Measurements from ENCODE around the gene NAT9.

NAT9 gene

GRCh38 chr17:74805591-74805991, 29.4 kb upstream of the NAT9 start:
- DNase-seq (ENCODE audit: low read depth in 2 of 2), result no peak

- DNase-seq (ENCODE audit: low read depth in 2 of 2), result no peak
Measured at GRCh38 chr17:74804683-74805082, 28.5 kb upstream of the NAT9 start.

- DNase-seq (ENCODE audit: low read depth in 2 of 2), result no peak
Measured at GRCh38 chr17:74803971-74804370, 27.8 kb upstream of the NAT9 start.

GRCh38 chr17:74803388-74803930, 27.3 kb upstream of the NAT9 start:
- DNase-seq (ENCODE audit: low read depth in 2 of 2), result no peak

GRCh38 chr17:74801896-74802295, 25.8 kb upstream of the NAT9 start:
- DNase-seq (ENCODE audit: low read depth in 2 of 2), result no peak

GRCh38 chr17:74800531-74800930, 24.4 kb upstream of the NAT9 start:
- DNase-seq (ENCODE audit: low read depth in 2 of 2), result no peak

- DNase-seq (ENCODE audit: low read depth in 2 of 2), result no peak
Measured at GRCh38 chr17:74799097-74799496, 23.0 kb upstream of the NAT9 start.

GRCh38 chr17:74798239-74798707, 22.1 kb upstream of the NAT9 start:
- DNase-seq (ENCODE audit: low read depth in 2 of 2), result no peak

- no peak for DNase-seq (ENCODE audit: low read depth in 2 of 2)
Measured at GRCh38 chr17:74797824-74798223, 21.7 kb upstream of the NAT9 start.

GRCh38 chr17:74796866-74797265, 20.7 kb upstream of the NAT9 start:
- no peak for DNase-seq (ENCODE audit: low read depth in 2 of 2)

GRCh38 chr17:74796211-74796610, 20.1 kb upstream of the NAT9 start:
- no peak for DNase-seq (ENCODE audit: low read depth in 2 of 2)

- no peak for DNase-seq (ENCODE audit: low read depth in 2 of 2)
Measured at GRCh38 chr17:74795327-74796020, 19.3 kb upstream of the NAT9 start.

- DNase-seq (ENCODE audit: low read depth in 2 of 2), result no peak
Measured at GRCh38 chr17:74792586-74793105, 16.5 kb upstream of the NAT9 start.

- DNase-seq (ENCODE audit: low read depth in 2 of 2), result no peak
Measured at GRCh38 chr17:74790161-74791058, 14.3 kb upstream of the NAT9 start.

GRCh38 chr17:74786431-74787055, 10.4 kb upstream of the NAT9 start:
- DNase-seq (ENCODE audit: low read depth in 2 of 2), result no peak

- DNase-seq (ENCODE audit: low read depth in 2 of 2), result no peak
Measured at GRCh38 chr17:74785981-74786360, 9.8 kb upstream of the NAT9 start.

- peak in 1 of 2 donors; percentile 15 for DNase-seq (ENCODE audit: low read depth in 2 of 2)
Measured at GRCh38 chr17:74785096-74785980, 9.2 kb upstream of the NAT9 start.

- DNase-seq (ENCODE audit: low read depth in 2 of 2), result no peak
Measured at GRCh38 chr17:74784125-74784810, 8.1 kb upstream of the NAT9 start.

GRCh38 chr17:74782571-74782970, 6.4 kb upstream of the NAT9 start:
- no peak for DNase-seq (ENCODE audit: low read depth in 2 of 2)

- DNase-seq (ENCODE audit: low read depth in 2 of 2), result no peak
Measured at GRCh38 chr17:74780443-74781238, 4.5 kb upstream of the NAT9 start.
